HFF-Myc (cell line): ENCODE data around the gene NCDN.

Experiments
- DNase-seq: peaks from one replicate; pipeline ENCODE4 v3.0.0-alpha.2; 2011; ENCODE audit warnings: low read depth; ENCODE audit errors: extremely low read depth
- H3K4me3 ChIP-seq: replicated peaks from 2 replicates; pipeline ENCODE4 v1.5.1; 2011; ENCODE audit warnings: low read depth, mild to moderate bottlenecking, control low read depth, low read length
- CTCF ChIP-seq: IDR thresholded peaks from 2 replicates; pipeline ENCODE4 v1.5.1; 2012; ENCODE audit warnings: mild to moderate bottlenecking, low read depth, low read length, control low read depth; ENCODE audit errors: missing control alignments

The NCDN gene

GRCh38 chr1:35558374-35559316 lies 1.0 kb downstream of the NCDN start:
- no peak for TF ChIP-seq CTCF
- no peak for DNase-seq
- H3K4me3 ChIP-seq = peak overlapping the region; percentile 79

DNA sequence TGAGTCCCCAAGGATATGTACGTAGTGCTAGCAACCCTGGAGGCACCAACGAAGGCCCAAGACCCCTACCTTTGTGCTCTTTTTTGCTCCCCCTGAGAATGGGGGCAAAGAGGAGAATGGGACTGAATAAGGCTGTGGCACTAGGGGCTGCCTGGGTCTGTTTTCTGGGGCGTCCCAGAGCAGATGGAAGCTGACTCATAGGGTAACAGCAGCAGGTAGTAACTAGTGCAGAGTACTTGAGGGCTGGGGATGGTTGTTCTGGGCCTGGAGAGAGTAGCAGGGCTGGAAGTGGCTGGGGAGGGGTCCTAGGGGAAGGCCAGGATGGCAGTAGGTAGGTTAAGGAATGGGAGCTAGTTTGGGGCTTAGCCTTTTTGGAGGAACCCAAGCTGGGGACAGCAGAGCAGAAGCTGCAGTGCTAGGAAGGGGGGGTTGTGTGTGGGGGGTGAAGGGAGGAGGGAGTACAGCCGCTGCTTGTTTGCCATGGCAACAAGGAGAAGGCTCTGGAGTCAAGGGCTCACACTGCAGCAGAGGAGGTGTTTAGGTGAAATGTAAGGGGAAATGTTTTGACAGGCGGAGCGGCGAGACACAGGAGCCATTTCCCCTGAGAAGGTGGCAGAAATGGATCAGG lies 1.8 kb downstream of the NCDN start:
- no peak for TF ChIP-seq CTCF
- H3K4me3 ChIP-seq = peak overlapping the region; percentile 79
- no peak for DNase-seq

DNA sequence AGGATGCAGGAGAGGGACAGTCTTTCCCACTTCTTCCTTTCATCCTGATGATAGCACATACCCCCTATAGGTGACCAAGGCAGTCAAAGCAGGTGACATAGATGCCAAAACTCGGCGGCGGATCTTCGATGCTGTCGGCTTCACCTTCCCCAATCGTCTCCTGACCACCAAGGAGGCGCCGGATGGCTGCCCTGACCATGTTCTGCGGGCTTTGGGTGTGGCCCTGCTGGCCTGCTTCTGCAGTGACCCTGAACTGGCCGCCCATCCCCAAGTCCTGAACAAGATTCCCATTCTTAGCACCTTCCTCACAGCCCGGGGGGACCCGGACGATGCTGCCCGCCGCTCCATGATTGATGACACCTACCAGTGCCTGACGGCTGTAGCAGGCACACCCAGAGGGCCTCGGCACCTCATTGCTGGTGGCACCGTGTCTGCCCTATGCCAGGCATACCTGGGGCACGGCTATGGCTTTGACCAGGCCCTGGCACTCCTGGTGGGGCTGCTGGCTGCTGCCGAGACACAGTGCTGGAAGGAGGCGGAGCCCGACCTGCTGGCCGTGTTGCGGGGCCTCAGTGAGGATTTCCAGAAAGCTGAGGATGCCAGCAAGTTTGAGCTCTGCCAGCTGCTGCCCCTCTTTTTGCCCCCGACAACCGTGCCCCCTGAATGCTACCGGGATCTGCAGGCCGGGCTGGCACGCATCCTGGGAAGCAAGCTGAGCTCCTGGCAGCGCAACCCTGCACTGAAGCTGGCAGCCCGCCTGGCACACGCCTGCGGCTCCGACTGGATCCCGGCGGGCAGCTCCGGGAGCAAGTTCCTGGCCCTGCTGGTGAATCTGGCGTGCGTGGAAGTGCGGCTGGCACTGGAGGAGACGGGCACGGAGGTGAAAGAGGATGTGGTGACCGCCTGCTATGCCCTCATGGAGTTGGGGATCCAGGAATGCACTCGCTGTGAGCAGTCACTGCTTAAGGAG lies 2.9 kb downstream of the NCDN start:
- peak overlapping the region; percentile 17; the same call in 1 of the 2 replicates for H3K4me3 ChIP-seq
- no peak for DNase-seq
- TF ChIP-seq CTCF = no peak

GRCh38 chr1:35561297-35561971 lies 3.8 kb downstream of the NCDN start:
- no peak for DNase-seq
- no peak for TF ChIP-seq CTCF
- H3K4me3 ChIP-seq = peak overlapping the region; percentile 17; the same call in 1 of the 2 replicates

DNA sequence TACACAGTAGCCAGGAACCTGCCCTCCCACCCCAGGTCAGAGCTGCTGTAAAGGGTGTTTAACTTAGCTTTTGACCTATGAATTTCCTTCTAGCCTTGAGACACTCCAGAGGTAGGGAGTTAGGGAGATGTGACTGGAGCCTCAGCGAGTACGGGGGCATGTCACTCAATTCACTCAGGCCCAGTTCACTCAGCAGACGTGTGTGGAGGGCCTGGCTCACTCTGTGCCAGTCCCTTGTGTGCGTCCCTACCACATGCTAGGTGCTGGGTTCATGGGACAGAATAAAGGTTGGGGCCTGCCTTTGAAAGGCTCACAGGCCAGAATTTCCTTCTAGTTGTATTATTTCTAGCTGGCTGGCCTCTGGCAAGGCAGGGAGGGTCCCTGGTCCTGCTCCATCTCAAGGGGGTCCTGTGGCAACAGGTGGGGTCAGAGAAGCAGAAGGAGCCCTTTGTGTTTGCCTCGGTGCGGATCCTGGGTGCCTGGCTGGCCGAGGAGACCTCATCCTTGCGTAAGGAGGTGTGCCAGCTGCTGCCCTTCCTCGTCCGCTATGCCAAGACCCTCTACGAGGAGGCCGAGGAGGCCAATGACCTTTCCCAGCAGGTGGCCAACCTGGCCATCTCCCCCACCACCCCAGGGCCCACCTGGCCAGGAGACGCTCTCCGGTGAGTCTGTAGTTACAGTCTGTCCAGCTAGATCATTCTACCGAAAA lies 4.5 kb downstream of the NCDN start:
- DNase-seq = no peak
- H3K4me3 ChIP-seq = no peak overlapping the region
- TF ChIP-seq CTCF = no peak
